Muscle layer of duodenum (tissue), 2 donors: ENCODE measurements around the gene DHX9.

Source experiments
- H3K27ac ChIP-seq: one replicate; pipeline ENCODE4 v1.7.0; 2013; ENCODE audit warnings: mild to moderate bottlenecking, low read length
- H3K27me3 ChIP-seq: one replicate; pipeline ENCODE4 v1.7.0; 2013; ENCODE audit warnings: low read depth, mild to moderate bottlenecking, control low read depth, low read length
- H3K36me3 ChIP-seq, 2 donors: one replicate each; pipeline ENCODE4 v1.7.0; 2013; ENCODE audit warnings: low read length in 2 of 2, control low read depth in 1 of 2, mild to moderate bottlenecking in 1 of 2; ENCODE audit not compliant: insufficient read depth in 2 of 2, control insufficient read depth in 1 of 2
- H3K4me1 ChIP-seq, 2 donors: one replicate each; pipeline ENCODE4 v1.7.0; 2013; ENCODE audit warnings: low read length in 2 of 2, mild to moderate bottlenecking in 2 of 2, control low read depth in 1 of 2, moderate library complexity in 1 of 2; ENCODE audit not compliant: insufficient read depth in 2 of 2, control insufficient read depth in 1 of 2
- H3K4me3 ChIP-seq, 2 donors: one replicate each; pipeline ENCODE4 v1.7.0; 2013; ENCODE audit warnings: low read length in 2 of 2, low read depth in 1 of 2, mild to moderate bottlenecking in 1 of 2
- H3K9me3 ChIP-seq, 2 donors: one replicate each; pipeline ENCODE4 v1.7.0; 2013; ENCODE audit warnings: low read length in 2 of 2, control low read depth in 1 of 2, mild to moderate bottlenecking in 1 of 2; ENCODE audit not compliant: control insufficient read depth in 1 of 2
- donor health status: healthy.

The DHX9 gene

GRCh38 chr1:182867861-182868260 is 28.7 kb downstream of the DHX9 start:
- Histone ChIP-seq H3K9me3 (no peaks in the 10 kb centered on the region), H3K4me1 (no peaks in the 10 kb centered on the region), H3K27ac (no peak overlapping the region), H3K27me3 (no peaks in the 10 kb centered on the region), H3K36me3 (peaks cover 76 to 77% of the 10 kb centered on the region in 2 donors), H3K4me3 (no peak overlapping the region)

- H3K27ac ChIP-seq: no peak overlapping the region
- peaks cover 81 to 83% of the 10 kb centered on the region in 2 donors for H3K36me3 ChIP-seq
- H3K27me3 ChIP-seq: no peaks in the 10 kb centered on the region
- no peaks in the 10 kb centered on the region for H3K9me3 ChIP-seq
- no peak overlapping the region for H3K4me3 ChIP-seq
- no peaks in the 10 kb centered on the region for H3K4me1 ChIP-seq
Observed at GRCh38 chr1:182869241-182869666, 30.1 kb downstream of the DHX9 start.

GRCh38 chr1:182872881-182873280 is 33.7 kb downstream of the DHX9 start:
- no peaks in the 10 kb centered on the region for H3K9me3 ChIP-seq
- no peak overlapping the region for H3K4me3 ChIP-seq
- no peaks in the 10 kb centered on the region for H3K4me1 ChIP-seq
- peaks cover 81 to 83% of the 10 kb centered on the region in 2 donors for H3K36me3 ChIP-seq
- H3K27ac ChIP-seq: no peak overlapping the region
- no peaks in the 10 kb centered on the region for H3K27me3 ChIP-seq

- Histone ChIP-seq H3K4me3 (no peak overlapping the region), H3K9me3 (no peaks in the 10 kb centered on the region), H3K27ac (no peak overlapping the region), H3K36me3 (peaks cover 86 to 88% of the 10 kb centered on the region in 2 donors), H3K27me3 (no peaks in the 10 kb centered on the region), H3K4me1 (no peaks in the 10 kb centered on the region)
Observed at GRCh38 chr1:182875889-182876288, 36.7 kb downstream of the DHX9 start.

GRCh38 chr1:182877331-182877730 is 38.2 kb downstream of the DHX9 start:
- Histone ChIP-seq H3K27me3 (no peaks in the 10 kb centered on the region), H3K4me3 (no peak overlapping the region), H3K27ac (no peak overlapping the region), H3K9me3 (no peaks in the 10 kb centered on the region), H3K4me1 (no peaks in the 10 kb centered on the region), H3K36me3 (peaks cover 93 to 99% of the 10 kb centered on the region in 2 donors)

- no peaks in the 10 kb centered on the region for H3K4me1 ChIP-seq
- H3K27me3 ChIP-seq: no peaks in the 10 kb centered on the region
- no peak overlapping the region for H3K4me3 ChIP-seq
- H3K9me3 ChIP-seq: no peaks in the 10 kb centered on the region
- H3K36me3 ChIP-seq: peaks cover 93 to 99% of the 10 kb centered on the region in 2 donors
- H3K27ac ChIP-seq: no peak overlapping the region
Observed at GRCh38 chr1:182877842-182878241, 38.7 kb downstream of the DHX9 start.

- Histone ChIP-seq H3K9me3 (no peaks in the 10 kb centered on the region), H3K27ac (no peak overlapping the region), H3K4me1 (peaks cover 0 to 5% of the 10 kb centered on the region in 2 donors), H3K27me3 (no peaks in the 10 kb centered on the region), H3K4me3 (no peak overlapping the region), H3K36me3 (peaks cover 70 to 83% of the 10 kb centered on the region in 2 donors)
Observed at GRCh38 chr1:182884872-182885271, 45.7 kb downstream of the DHX9 start.

GRCh38 chr1:182885591-182885990 is 46.4 kb downstream of the DHX9 start:
- no peak overlapping the region for H3K4me3 ChIP-seq
- no peak overlapping the region for H3K27ac ChIP-seq
- H3K4me1 ChIP-seq: peaks cover 0 to 5% of the 10 kb centered on the region in 2 donors
- H3K27me3 ChIP-seq: no peaks in the 10 kb centered on the region
- H3K9me3 ChIP-seq: no peaks in the 10 kb centered on the region
- peaks cover 63 to 75% of the 10 kb centered on the region in 2 donors for H3K36me3 ChIP-seq

- Histone ChIP-seq H3K27me3 (no peaks in the 10 kb centered on the region), H3K27ac (no peak overlapping the region), H3K36me3 (peaks cover 49 to 67% of the 10 kb centered on the region in 2 donors), H3K9me3 (no peaks in the 10 kb centered on the region), H3K4me1 (peaks cover 0 to 5% of the 10 kb centered on the region in 2 donors), H3K4me3 (no peak overlapping the region)
Observed at GRCh38 chr1:182886985-182887384, 47.8 kb downstream of the DHX9 start.

- no peak overlapping the region for H3K4me3 ChIP-seq
- H3K27me3 ChIP-seq: no peaks in the 10 kb centered on the region
- no peaks in the 10 kb centered on the region for H3K9me3 ChIP-seq
- peaks cover 33 to 49% of the 10 kb centered on the region in 2 donors for H3K36me3 ChIP-seq
- H3K4me1 ChIP-seq: peaks cover 0 to 5% of the 10 kb centered on the region in 2 donors
- H3K27ac ChIP-seq: no peak overlapping the region
Observed at GRCh38 chr1:182888736-182889531, 49.8 kb downstream of the DHX9 start.

- Histone ChIP-seq H3K9me3 (no peaks in the 10 kb centered on the region), H3K27ac (no peak overlapping the region), H3K4me1 (peaks cover 0 to 5% of the 10 kb centered on the region in 2 donors), H3K36me3 (peaks cover 26 to 40% of the 10 kb centered on the region in 2 donors), H3K27me3 (no peaks in the 10 kb centered on the region), H3K4me3 (no peak overlapping the region)
Observed at GRCh38 chr1:182889997-182890396, 50.9 kb downstream of the DHX9 start.
